ENCODE measurements around the gene MACROH2A2.
"Not testable (repeated sequence)": the region's sequence is repeated elsewhere in the genome, so short reads cannot be mapped to it uniquely, and the experiment has no call there.

The MACROH2A2 gene

GRCh38 chr10:70052462-70053217, at the start of gene MACROH2A2:
TSS of gene MACROH2A2 (plus strand) at chr10:70052846. CDS start at chr10:70075659, 22,813 bp downstream.
- no peak within 1 kb of the TSS for H3K27ac Mint-ChIP-seq
- H3K36me3 Mint-ChIP-seq, result no peaks in the 10 kb centered on the region
- peaks cover 33% of the 10 kb centered on the region for H3K27me3 Mint-ChIP-seq
- H3K4me3 Mint-ChIP-seq, result peak within 1 kb of the TSS; percentile 87
- H3K4me1 Mint-ChIP-seq (ENCODE audit: low read depth), result peaks cover 9% of the 10 kb centered on the region
- H3K9me3 Mint-ChIP-seq (ENCODE audit: low read depth), result no peaks in the 10 kb centered on the region

GRCh38 chr10:70007116-70007820, 45.4 kb upstream of the MACROH2A2 start:
- H3K36me3 Mint-ChIP-seq, result no peaks in the 10 kb centered on the region
- no peaks in the 10 kb centered on the region for H3K4me1 Mint-ChIP-seq (ENCODE audit: low read depth)
- H3K9me3 Mint-ChIP-seq (ENCODE audit: low read depth), result no peaks in the 10 kb centered on the region
- no peak overlapping the region for H3K27ac Mint-ChIP-seq
- peaks cover 22% of the 10 kb centered on the region for H3K27me3 Mint-ChIP-seq
- H3K4me3 Mint-ChIP-seq, result no peak overlapping the region

GRCh38 chr10:70031215-70031614, 21.4 kb upstream of the MACROH2A2 start:
- peaks cover 11% of the 10 kb centered on the region for H3K27me3 Mint-ChIP-seq
- peaks cover 26% of the 10 kb centered on the region for H3K9me3 Mint-ChIP-seq (ENCODE audit: low read depth)
- no peak overlapping the region for H3K27ac Mint-ChIP-seq
- H3K4me1 Mint-ChIP-seq (ENCODE audit: low read depth), result no peaks in the 10 kb centered on the region
- H3K4me3 Mint-ChIP-seq, result no peak overlapping the region
- H3K36me3 Mint-ChIP-seq, result peaks cover 6% of the 10 kb centered on the region

DNA sequence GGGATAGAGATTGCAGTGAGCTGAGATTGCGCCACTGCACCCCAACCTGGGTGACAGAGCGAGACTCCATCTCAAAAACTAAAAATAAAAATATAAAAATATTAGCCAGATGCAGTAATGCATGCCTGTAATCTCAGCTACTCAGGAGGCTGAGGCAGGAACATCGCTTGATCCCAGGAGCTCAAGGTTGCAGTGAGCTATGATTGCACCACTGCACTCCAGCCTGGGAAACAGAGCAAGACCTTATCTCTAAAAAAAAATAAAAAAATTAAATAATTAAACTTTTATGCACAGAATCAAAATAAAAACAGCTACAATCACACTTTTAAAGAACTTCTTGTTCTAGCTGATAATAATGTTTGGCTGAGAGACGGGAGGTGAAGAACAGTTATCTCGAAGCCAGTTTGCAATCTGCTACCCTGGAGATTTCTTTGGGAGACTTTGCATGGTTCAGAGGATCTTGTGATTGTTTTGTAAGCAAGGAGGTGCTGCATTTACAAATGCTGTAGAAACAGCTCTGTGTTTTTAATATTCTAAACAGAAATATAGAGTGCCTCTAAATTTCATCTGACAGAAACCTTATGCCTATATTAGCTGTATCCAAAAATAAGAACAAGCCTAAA, 19.9 kb upstream of the MACROH2A2 start:
- no peaks in the 10 kb centered on the region for H3K4me1 Mint-ChIP-seq (ENCODE audit: low read depth)
- peaks cover 9% of the 10 kb centered on the region for H3K27me3 Mint-ChIP-seq
- H3K4me3 Mint-ChIP-seq, result no peak overlapping the region
- no peak overlapping the region for H3K27ac Mint-ChIP-seq
- peaks cover 22% of the 10 kb centered on the region for H3K9me3 Mint-ChIP-seq (ENCODE audit: low read depth)
- H3K36me3 Mint-ChIP-seq, result peaks cover 5% of the 10 kb centered on the region

GRCh38 chr10:70034232-70034631, 18.4 kb upstream of the MACROH2A2 start:
- peaks cover 26% of the 10 kb centered on the region for H3K9me3 Mint-ChIP-seq (ENCODE audit: low read depth)
- H3K4me3 Mint-ChIP-seq, result no peak overlapping the region
- H3K4me1 Mint-ChIP-seq (ENCODE audit: low read depth), result no peaks in the 10 kb centered on the region
- no peak overlapping the region for H3K27ac Mint-ChIP-seq
- peaks cover 8% of the 10 kb centered on the region for H3K27me3 Mint-ChIP-seq
- peaks cover 8% of the 10 kb centered on the region for H3K36me3 Mint-ChIP-seq

- Mint-ChIP-seq H3K9me3 (ENCODE audit: low read depth) (peaks cover 21% of the 10 kb centered on the region), H3K27me3 (peaks cover 9% of the 10 kb centered on the region), H3K36me3 (peaks cover 10% of the 10 kb centered on the region), H3K4me1 (ENCODE audit: low read depth) (no peaks in the 10 kb centered on the region), H3K4me3 (no peak overlapping the region), H3K27ac (no peak overlapping the region)
These were observed 17.1 kb upstream of the MACROH2A2 start for GRCh38 chr10:70035531-70035930.

- H3K4me3 Mint-ChIP-seq, result no peak overlapping the region
- peaks cover 15% of the 10 kb centered on the region for H3K36me3 Mint-ChIP-seq
- H3K9me3 Mint-ChIP-seq (ENCODE audit: low read depth), result peaks cover 18% of the 10 kb centered on the region
- no peak overlapping the region for H3K27ac Mint-ChIP-seq
- H3K4me1 Mint-ChIP-seq (ENCODE audit: low read depth), result no peaks in the 10 kb centered on the region
- H3K27me3 Mint-ChIP-seq, result peaks cover 16% of the 10 kb centered on the region
These were observed 13.7 kb upstream of the MACROH2A2 start for GRCh38 chr10:70038923-70039322.

- peaks cover 18% of the 10 kb centered on the region for H3K27me3 Mint-ChIP-seq
- no peak overlapping the region for H3K27ac Mint-ChIP-seq
- no peaks in the 10 kb centered on the region for H3K4me1 Mint-ChIP-seq (ENCODE audit: low read depth)
- peaks cover 18% of the 10 kb centered on the region for H3K9me3 Mint-ChIP-seq (ENCODE audit: low read depth)
- no peak overlapping the region for H3K4me3 Mint-ChIP-seq
- peaks cover 17% of the 10 kb centered on the region for H3K36me3 Mint-ChIP-seq
These were observed 11.6 kb upstream of the MACROH2A2 start for GRCh38 chr10:70041016-70041415.

GRCh38 chr10:70041739-70042138, 10.9 kb upstream of the MACROH2A2 start:
- not testable (repeated sequence) for H3K4me3 Mint-ChIP-seq; H3K4me1 Mint-ChIP-seq (ENCODE audit: low read depth); H3K27ac Mint-ChIP-seq
- H3K27me3 Mint-ChIP-seq, result peaks cover 17% of the 10 kb centered on the region
- H3K36me3 Mint-ChIP-seq, result peaks cover 17% of the 10 kb centered on the region
- H3K9me3 Mint-ChIP-seq (ENCODE audit: low read depth), result peaks cover 18% of the 10 kb centered on the region

GRCh38 chr10:70047066-70047465, 5.6 kb upstream of the MACROH2A2 start:
- not testable (repeated sequence) for H3K27ac Mint-ChIP-seq; H3K36me3 Mint-ChIP-seq; H3K9me3 Mint-ChIP-seq (ENCODE audit: low read depth); H3K4me3 Mint-ChIP-seq; H3K4me1 Mint-ChIP-seq (ENCODE audit: low read depth)
- peaks cover 19% of the 10 kb centered on the region for H3K27me3 Mint-ChIP-seq

DNA sequence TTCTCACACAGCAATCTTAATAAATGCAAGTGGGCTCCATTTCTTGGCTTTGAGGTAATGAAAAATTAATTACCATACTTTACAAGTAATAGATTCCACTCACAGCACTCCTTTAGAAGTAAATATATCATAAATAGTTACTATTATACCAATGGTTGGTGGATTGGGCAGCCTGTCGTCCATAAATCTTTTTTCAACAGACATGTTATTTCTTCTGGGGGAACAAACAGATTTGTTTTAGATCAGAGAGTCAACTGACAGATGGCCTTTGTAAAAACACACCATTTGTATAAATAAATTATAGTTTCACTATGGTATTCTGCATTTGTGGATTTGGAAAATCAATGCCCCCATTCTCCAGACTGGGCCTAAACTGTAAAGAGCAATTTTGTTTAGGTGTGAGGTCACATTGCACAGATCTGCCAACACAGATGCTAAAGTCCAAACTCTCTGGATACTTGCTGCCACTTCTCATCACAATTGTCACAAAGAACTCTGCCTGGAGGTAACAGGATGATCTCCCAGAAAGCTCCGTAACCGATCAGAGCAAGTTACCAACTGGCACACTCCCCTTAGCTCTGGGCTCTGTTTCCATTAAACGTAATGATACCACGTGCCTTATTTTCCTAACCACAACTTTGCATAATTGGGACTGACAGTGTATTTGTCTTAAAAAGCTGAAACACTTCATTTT, 4.5 kb upstream of the MACROH2A2 start:
- no peaks in the 10 kb centered on the region for H3K9me3 Mint-ChIP-seq (ENCODE audit: low read depth)
- H3K27ac Mint-ChIP-seq, result no peak overlapping the region
- H3K4me1 Mint-ChIP-seq (ENCODE audit: low read depth), result peaks cover 6% of the 10 kb centered on the region
- no peak overlapping the region for H3K4me3 Mint-ChIP-seq
- H3K27me3 Mint-ChIP-seq, result peaks cover 22% of the 10 kb centered on the region
- H3K36me3 Mint-ChIP-seq, result peaks cover 2% of the 10 kb centered on the region

DNA sequence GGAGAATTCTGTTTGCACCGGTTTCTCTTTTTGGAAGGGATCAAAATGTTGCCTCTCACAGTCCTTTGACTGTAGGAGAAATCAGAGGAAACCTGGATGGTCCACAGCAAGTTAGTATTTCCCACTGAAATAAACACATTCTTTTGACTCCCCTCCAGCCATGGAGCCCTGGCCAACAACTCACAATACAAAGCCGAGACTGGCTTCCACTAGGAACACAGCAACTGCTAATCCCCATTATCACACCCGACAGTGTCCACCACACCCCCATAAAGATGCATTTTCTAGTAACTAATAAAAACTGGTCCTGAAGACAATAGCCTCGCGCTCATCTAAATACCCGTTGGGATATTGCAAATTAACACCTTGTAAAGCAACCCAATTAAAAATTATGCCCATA, 798 bp upstream of the MACROH2A2 start:
- peak overlapping the region; percentile 87 for H3K4me3 Mint-ChIP-seq
- peaks cover 9% of the 10 kb centered on the region for H3K4me1 Mint-ChIP-seq (ENCODE audit: low read depth)
- H3K27me3 Mint-ChIP-seq, result peaks cover 33% of the 10 kb centered on the region

DNA sequence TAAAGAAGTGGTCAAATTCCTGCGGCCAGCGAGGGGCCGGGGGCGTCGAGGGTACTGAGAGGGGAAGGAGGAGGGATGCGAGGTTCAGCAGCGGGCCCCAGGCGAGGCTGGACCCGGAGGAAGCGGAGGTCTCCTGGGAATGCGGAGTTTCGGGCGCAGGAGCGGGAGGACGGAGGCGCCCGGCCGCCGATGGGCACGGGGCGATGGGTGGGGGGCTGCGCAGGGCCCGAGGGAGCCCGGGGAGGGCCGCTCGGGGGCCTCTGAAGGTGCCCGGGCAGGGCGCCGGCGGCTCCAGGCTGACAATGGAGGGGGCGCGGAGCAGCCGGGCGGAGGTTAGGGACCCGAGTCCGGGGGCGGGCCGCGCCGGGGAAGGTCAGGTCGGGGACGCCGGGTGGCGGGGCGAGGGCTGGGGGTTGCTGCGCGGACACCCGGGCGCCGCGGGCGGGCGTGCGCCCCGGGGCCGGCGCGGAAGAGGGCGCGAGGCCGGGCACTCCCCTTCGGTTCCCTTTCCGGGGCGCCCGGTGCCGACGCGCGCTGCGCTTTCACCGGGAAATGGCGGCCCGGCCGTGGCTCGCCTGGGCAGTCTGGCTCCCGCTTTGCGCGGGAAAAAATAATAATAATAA, 683 bp downstream of the MACROH2A2 start:
- no peaks in the 10 kb centered on the region for H3K36me3 Mint-ChIP-seq
- peaks cover 36% of the 10 kb centered on the region for H3K27me3 Mint-ChIP-seq
- peaks cover 9% of the 10 kb centered on the region for H3K4me1 Mint-ChIP-seq (ENCODE audit: low read depth)
- H3K4me3 Mint-ChIP-seq, result peak overlapping the region; percentile 87
- no peak overlapping the region for H3K27ac Mint-ChIP-seq
- no peaks in the 10 kb centered on the region for H3K9me3 Mint-ChIP-seq (ENCODE audit: low read depth)

More for the DNA sequence above, 798 bp upstream of the MACROH2A2 start:
- no peaks in the 10 kb centered on the region for H3K36me3 Mint-ChIP-seq
- H3K27ac Mint-ChIP-seq, result no peak overlapping the region
- no peaks in the 10 kb centered on the region for H3K9me3 Mint-ChIP-seq (ENCODE audit: low read depth)

- H3K4me1 Mint-ChIP-seq (ENCODE audit: low read depth), result peaks cover 9% of the 10 kb centered on the region
- H3K36me3 Mint-ChIP-seq, result no peaks in the 10 kb centered on the region
- H3K27ac Mint-ChIP-seq, result no peak overlapping the region
- H3K9me3 Mint-ChIP-seq (ENCODE audit: low read depth), result no peaks in the 10 kb centered on the region
- peaks cover 36% of the 10 kb centered on the region for H3K27me3 Mint-ChIP-seq
- H3K4me3 Mint-ChIP-seq, result peak overlapping the region; percentile 74
These were observed 1.2 kb downstream of the MACROH2A2 start for GRCh38 chr10:70053841-70054288.

All from activated naive CD8-positive, alpha-beta T cell (primary cell).